Measurements from ENCODE around the gene PCDHGA1. TPM values are rescaled to one million over a fixed set of nuclear protein-coding genes. Genes with fewer than 3 reads are reported as not detected.

The PCDHGA1 gene
- total and polyA plus RNA-seq, 9 of the 15 experiments (the other 6 are each of a cell fraction or from before 2014, with no cell fraction given), result 0.05 to 0.26 (median 0.18) TPM; not detected in 2

DNA sequence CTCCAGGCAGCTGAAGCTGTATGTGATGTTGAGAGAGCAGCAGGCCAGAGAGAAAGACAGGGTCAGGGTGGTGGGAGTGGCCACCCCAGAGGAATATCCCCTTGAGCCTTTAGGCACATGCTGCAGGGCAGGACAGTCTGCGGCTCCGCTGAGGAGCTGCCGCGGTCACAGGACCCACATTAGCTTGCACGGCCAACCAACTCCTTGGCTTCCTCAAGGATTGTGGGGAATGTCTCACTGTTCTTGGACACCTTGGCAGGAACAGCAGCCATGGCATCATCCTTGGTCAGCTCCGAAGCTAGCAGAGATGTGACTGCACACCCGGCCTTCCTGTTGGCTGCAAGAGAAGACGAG, 186.3 kb downstream of the PCDHGA1 start:
- Histone ChIP-seq H2AFZ (ENCODE audit: low read depth, low read length) (no peak overlapping the region), H3K4me3 (no peak overlapping the region), H3K27ac (ENCODE audit: extremely low read depth, low read depth, low read length) (no peak overlapping the region), H3K4me2 (ENCODE audit: insufficient read depth, low read length) (no peak overlapping the region), H3K9ac (ENCODE audit: insufficient read depth in 1 of 2, low read depth in 2 of 2, low read length in 2 of 2) (peak overlapping the region in 1 of 2 experiments; percentile 33; a peak in 1 of 4 replicates), H3K9me1 (ENCODE audit: control insufficient read depth, insufficient read depth, low read length) (peaks cover 8% of the 10 kb centered on the region), H4K20me1 (replicated peaks; ENCODE audit: control insufficient read depth, insufficient read depth, low read length) (no peaks in the 10 kb centered on the region), H3K9me3 (replicated peaks; ENCODE audit: control insufficient read depth, insufficient read depth, low read depth, low read length) (no peaks in the 10 kb centered on the region), H3K27me3 (ENCODE audit: control insufficient read depth in 2 of 2, insufficient read depth in 2 of 2, low read length in 2 of 2) (no peaks in the 10 kb centered on the region), H3K4me1 (replicated peaks in 1 of 2; ENCODE audit: control insufficient read depth in 2 of 2, insufficient read depth in 2 of 2, low read length in 2 of 2) (peaks cover 10 to 17% of the 10 kb centered on the region in 2 experiments; a peak in 4 of 5 replicates), H3K36me3 (ENCODE audit: control insufficient read depth, insufficient read depth, low read length) (peaks cover 86% of the 10 kb centered on the region), H3K79me2 (ENCODE audit: control insufficient read depth, insufficient read depth, low read length) (no peaks in the 10 kb centered on the region)
- BruUV-seq (replicated peaks), result no TSS peak
- DNase-seq (ENCODE audit: extremely low read depth in 1 of 4, low spot score in 3 of 4) (no peak), FAIRE-seq (no peak), ATAC-seq (no peak)
- WGBS (ENCODE audit: insufficient coverage, low coverage, missing lambda C conversion rate), result 96% methylated on average over 5 of the region's 8 CpGs
- intact Hi-C loops (cut with micrococcal nuclease) (loop anchor here (10.0 kb wide), 1 partner anchor 282 kb away; no protein-coding TSS in a partner anchor), in situ Hi-C loops (cut with MboI) (no loop called here)
- ChIA-PET CTCF (ENCODE audit: low intra/inter-chr PET ratio) (no interaction called here), POLR2A (no interaction called here)
- TF ChIP-seq STAT5B (CRISPR knock-in tag; IDR thresholded peaks at IDR 0.05) (no peak), SMAD4 (CRISPR knock-in tag; conservative IDR thresholded peaks at IDR 0.05) (no peak), ARID3B (CRISPR knock-in tag; IDR thresholded peaks at IDR 0.05; ENCODE audit: borderline replicate concordance) (no peak), HSF4 (CRISPR knock-in tag; IDR thresholded peaks at IDR 0.05; ENCODE audit: borderline replicate concordance) (no peak), ZNF282 (CRISPR knock-in tag; IDR thresholded peaks at IDR 0.05) (no peak), ETS2 (tag; IDR thresholded peaks at IDR 0.05; ENCODE audit: borderline replicate concordance, poor library complexity, severe bottlenecking) (no peak), XRCC3 (IDR thresholded peaks at IDR 0.05) (no peak), YBX1 (IDR thresholded peaks at IDR 0.05) (no peak), EGR1 (conservative IDR thresholded peaks at IDR 0.05) (no peak), ZFP1 (CRISPR knock-in tag; IDR thresholded peaks at IDR 0.05) (no peak), GATA2 (CRISPR knock-in tag; IDR thresholded peaks at IDR 0.05) (no peak), MYC (IDR thresholded peaks at IDR 0.05; ENCODE audit: low read depth, low read length) (no peak), MYC (CRISPR knock-in tag; IDR thresholded peaks at IDR 0.05; ENCODE audit: borderline replicate concordance, low read depth) (no peak), PRPF4 (IDR thresholded peaks at IDR 0.05; ENCODE audit: insufficient read depth, low read depth, low read length, poor library complexity, severe bottlenecking) (no peak), NR4A1 (CRISPR knock-in tag; IDR thresholded peaks at IDR 0.05) (no peak), NR4A1 (tag; IDR thresholded peaks at IDR 0.05) (no peak), PCBP2 (IDR thresholded peaks at IDR 0.05; ENCODE audit: low read depth, low read length, poor library complexity, severe bottlenecking) (no peak), NFIX (CRISPR knock-in tag; IDR thresholded peaks at IDR 0.05; ENCODE audit: low read depth) (no peak), NCOA1 (IDR thresholded peaks at IDR 0.05; ENCODE audit: low read depth) (no peak)

Data from K562 (cell line).